CD4-positive, alpha-beta T cell treated with Interferon gamma for 1 hour (primary cell): ENCODE measurements around the gene PPP2R5E.
"Not testable (repeated sequence)": the region's sequence is repeated elsewhere in the genome, so short reads cannot be mapped to it uniquely, and the experiment has no call there.

Experiments
- DNase-seq: peaks from one replicate; pipeline ENCODE4 v3.0.0-alpha.2; 2020

The PPP2R5E gene

DNA sequence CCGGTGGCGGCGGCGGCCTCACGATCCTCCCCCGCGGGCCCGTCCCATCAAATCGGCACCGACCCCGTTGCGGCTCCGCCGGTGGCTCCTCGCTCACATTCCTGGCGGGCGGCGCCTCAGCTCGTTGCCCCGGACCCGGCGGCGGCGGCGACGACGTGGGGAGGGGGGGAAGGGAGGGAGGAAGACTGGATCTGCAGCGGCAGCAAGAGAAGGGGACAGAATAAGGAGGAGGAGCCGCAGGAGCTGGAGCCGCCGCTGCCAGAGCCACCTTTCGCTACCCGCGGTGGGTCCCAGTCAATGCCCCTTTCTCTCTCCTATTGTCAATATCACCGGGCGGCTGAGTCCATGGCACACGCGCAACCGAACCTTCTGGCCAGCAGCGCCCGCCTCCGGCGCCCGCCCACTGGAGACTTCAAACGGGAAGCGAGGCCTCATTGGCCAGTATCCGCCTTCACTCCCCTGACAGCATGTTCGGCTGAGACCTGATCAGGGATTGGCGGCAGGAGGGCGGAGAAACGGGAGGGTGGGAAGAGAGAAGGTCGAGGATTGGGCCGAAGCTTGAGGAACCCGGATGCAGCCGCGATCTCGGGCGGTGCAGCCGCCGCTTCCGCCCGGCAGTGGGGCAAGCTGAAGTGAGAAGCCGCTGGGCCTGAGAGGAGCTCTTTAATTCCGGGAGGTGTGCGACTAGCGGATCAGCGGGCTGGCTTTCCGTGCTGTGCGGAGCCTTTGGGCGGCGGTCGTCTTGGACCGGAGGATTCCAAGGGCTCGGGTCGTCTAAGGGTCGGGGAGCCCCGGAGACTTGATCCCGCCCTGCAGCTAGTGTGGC is at the start of gene PPP2R5E:
TSS of gene PPP2R5E (minus strand) at position 378 of the 826 bp plus-strand sequence. CDS start 3,692 bp downstream, outside the sequence.
- peak; percentile 97 for DNase-seq

DNA sequence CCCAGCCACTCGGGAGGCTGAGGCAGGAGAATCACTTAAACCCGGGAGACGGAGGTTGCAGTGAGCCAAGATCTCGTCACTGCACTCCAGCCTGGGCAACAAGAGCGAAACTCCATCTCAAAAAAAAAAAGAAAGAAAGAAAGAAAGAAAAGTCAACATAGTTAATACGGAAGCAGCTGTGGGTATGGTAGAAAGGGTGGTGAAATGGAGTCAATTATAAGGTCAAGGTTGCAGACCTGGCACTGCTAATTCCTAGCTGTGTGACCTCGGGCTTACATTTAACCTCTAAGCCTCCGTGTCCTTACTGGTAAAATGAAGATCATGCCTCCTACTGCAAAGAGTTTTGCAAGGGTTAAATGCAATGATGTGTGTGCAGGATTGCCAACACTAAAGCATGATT is 39.9 kb upstream of the PPP2R5E start:
- not testable (repeated sequence) for DNase-seq

DNA sequence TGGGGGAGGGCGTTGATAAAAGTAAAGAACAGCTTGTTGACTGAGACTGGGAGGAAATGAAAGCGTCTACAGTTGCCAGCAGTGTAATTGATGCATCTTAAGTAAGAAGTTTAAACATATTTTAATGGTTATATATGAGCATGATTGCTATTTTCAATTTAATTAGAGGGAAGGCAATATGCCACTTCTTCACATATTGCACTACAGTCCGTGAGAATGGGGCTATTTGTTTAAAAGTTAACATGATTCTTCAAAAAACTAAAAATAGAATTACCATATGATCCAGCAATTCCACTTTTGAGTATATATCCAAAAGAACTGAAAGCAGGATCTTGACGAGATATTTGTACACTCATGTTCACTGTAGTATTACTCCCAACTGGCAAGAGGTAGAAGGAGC is 38.3 kb upstream of the PPP2R5E start:
- no peak for DNase-seq

DNA sequence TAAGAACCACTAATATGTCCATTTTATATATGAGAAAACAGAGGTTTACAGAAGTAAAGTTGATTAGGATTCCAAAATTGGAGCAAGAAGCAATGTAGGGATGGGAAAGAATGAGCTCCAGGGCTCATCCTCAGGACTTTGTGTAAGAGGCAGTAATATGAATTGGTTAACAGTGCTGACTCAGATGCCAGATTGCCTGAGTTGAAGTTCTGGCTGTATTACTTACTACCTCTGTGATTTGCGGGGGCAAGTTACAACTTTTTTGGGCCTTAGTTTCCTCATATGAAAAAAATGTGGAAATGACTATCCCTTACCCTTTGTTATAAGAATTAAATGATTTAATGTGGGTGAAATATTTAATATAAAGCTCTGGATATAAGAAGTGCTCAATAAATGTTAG is 35.1 kb upstream of the PPP2R5E start:
- no peak for DNase-seq

DNA sequence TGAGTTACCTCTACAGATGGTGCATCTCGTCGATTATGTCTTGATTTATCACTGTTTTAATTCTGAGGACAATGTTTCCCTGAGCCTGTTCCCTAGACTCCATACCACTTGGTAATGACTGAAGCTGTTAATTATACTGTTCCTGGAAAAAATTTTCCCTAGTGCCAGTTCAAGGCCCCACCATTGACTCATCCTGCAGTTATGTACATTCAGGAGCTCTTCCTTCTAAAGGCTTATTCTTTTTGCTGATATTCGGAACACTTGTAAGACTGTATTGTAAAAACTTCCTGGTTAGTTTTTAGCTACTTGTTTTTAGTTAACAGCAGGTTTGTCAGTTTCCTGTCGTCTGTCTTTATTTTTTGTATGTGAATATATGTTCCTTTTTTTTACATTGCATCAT is 30.4 kb upstream of the PPP2R5E start:
- DNase-seq = no peak

DNA sequence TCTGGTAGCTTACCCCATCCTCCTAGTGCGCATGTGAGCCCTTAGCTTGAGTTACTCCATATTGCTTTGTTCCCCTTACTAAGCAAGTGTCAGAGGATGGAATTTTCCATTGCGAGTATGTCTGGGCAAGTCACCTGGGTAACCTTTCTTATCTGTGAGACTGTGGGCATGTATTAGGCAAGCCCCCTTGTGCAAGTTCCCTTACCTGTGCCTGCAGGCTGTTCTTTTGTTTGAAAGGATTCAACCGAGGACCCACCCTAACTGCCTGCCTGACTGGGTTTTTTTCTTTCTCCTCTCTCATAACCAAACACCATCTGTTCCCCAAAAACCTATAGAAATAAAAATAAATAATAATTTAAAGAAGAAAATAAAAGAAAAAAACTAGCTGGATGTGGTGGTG is 22.3 kb upstream of the PPP2R5E start:
- DNase-seq = no peak

DNA sequence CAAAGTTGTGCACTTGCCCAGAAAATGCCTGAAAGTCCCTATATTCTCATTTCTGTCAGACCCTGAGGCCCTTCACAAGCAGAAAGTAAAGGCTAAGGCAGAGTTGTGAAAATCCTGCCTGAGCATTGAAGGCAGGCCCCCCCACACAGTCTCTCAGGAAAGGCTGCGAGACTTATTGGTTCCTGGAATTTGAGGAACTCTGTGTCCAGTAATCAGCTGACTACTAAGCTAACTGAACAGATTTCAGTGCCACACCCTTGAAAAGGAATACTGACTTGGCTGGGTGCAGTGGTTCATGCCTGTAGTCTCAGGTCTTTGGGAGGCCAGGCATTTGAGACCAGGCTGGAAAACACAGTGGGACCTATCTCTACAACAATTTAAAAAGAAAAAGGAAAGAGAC is 21.1 kb upstream of the PPP2R5E start:
- DNase-seq = no peak

DNA sequence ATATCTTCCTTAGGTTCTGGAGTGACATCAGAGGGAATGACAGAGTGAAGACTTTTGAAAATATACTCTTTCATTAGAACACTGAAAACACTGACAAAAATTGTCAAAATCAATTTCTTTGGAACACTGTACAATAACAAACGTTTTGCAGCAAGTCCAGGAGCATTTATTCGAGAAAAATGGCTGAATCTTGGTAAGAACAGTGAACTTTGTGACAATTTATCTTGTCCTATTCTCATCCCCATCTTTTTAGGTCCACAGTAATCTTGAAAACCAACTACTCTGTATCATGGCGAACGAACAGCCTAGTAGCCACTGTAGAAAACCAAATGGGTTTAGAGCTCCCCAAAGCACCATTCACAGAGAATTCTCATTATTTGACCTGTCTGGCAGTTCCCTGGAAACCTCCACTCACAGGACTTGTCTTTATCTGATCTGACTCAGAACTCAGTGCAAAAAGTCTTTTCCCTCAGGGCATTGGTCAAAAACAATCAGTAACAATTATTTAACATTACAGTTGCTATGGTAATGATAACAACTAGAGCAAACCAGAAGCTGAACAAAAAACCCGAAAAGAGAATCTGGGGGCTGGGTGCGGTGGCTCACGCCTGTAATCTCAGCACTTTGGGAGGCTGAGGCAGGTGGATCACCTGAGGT is 20.3 kb upstream of the PPP2R5E start:
- DNase-seq = no peak

DNA sequence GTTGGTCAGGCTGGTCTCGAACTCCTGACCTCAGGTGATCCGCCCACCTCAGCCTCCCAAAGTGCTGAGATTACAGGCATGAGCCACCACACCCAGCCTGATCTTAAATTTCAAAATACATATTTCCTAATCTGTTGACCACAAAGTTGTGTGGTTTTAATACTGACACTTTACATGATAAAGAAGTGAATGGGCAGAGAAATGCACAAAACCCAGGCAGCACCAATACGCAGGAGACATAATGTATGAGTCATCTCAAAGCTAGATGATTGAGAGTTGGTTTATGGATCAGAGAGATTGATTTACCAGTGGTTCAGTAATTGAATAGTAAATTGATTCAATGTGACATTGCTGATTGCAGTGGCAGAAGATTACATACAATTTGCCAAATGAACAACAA is 19.2 kb upstream of the PPP2R5E start:
- DNase-seq = no peak

DNA sequence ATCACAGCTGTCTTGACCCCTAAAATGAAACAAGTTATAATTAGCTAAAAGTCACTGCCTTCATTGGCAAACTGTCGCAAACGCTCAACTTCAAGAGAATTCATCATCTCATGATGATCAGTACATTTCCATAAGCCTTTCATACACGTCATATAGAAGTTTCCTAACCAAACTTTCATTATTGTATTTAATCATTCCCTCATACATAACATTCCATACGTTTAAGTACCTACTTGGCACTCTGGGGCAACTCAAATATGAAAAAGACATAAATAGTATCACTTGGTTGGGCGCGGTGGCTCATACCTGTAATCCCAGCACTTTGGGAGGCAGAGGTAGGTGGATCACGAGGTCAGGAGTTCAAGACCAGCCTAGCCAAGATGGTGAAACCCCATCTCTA is 12.4 kb upstream of the PPP2R5E start:
- DNase-seq = no peak

DNA sequence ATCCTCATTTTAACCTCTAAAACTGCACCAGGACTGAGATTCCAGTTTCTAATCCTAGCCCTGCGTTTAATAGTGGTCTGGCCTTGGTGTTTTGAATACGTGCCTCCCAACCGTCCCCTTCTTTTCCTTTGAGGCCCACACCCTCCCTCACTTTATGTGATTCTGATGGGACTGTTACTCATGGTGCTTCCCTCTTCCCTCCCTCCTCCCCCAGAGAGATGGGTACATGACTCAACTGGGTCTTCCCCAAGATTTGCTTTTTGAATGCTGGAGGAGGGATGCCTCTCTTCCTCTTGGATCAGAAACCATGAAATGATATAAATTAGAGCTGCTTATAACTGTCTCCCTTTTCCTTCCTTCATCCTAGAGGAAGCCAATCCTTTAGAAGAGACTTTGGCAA is 8.2 kb upstream of the PPP2R5E start:
- no peak for DNase-seq

DNA sequence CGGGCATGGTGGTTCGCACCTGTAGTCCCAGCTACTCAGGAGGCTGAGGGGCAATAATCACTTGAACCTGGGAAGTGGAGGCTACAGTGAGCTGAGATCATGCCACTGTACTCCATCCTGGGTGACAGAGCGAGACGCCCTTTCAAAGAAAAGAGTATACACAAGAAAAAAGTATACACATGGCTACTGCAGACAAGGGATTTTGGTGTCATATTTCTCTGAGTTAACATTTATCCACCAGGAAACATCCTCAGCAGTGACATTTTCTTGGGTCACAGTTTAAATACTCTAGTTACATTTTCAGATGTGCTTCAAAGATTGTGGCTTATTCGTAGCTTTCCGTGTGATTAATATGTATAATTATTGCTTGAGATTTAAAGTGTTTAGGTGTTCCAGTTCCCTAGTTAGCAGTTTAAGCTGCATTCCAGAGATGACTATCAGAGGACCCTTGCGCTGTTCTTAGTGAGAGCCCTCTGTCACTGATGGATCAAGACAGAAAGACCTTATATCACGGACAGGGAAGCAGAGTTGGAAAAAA is 4.7 kb upstream of the PPP2R5E start:
- no peak for DNase-seq

DNA sequence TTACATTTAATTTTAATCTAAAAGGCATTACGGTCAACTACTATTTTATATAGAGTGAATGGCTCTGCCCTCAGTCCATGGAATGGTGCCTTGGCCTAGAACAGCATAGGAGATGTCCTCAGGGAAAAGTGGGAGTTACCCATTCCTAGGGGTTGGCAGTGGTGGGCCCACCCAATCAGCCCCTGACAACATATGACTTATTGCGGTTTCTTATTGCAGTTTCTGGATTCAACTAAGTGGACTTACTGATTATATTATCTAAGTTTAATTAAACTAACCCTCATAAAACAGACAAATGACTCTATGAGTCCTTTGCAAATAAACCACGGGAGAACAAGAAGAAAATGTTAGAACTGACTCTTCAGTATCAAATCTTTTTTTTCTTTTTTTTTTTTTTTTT is 2.3 kb upstream of the PPP2R5E start:
- DNase-seq = no peak

DNA sequence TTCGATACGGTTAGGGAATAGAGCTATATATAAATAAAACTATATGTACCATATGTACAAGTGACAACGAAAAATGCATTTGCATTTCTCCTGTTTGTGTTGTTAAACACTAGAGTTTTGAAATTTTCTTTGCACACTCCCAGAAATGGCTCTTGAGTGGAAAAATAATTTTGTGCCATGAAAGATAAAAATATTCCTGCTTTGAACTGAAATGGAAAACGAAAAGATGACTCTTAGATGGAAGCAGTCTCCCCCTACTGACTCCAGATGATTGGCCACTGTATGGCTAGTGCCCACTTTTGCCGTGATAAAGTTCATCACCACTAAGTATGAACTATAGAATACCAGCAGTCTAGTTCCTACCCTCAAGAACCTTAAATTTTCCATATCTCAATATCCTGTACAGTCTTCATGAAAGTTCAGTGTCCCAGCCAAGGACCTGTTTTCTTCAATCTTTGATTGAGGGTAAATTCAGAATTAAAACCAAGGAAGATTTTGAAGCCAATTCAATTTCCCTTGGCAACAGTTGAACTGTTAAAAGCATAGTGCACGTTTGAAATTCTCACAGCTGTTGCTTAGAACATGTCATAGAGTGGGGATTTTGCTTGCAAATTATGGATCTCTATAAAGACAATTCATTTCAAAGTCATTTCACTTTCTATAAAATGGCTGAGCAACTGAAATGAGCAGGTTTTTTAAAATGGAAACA is 1.6 kb upstream of the PPP2R5E start:
- no peak for DNase-seq

DNA sequence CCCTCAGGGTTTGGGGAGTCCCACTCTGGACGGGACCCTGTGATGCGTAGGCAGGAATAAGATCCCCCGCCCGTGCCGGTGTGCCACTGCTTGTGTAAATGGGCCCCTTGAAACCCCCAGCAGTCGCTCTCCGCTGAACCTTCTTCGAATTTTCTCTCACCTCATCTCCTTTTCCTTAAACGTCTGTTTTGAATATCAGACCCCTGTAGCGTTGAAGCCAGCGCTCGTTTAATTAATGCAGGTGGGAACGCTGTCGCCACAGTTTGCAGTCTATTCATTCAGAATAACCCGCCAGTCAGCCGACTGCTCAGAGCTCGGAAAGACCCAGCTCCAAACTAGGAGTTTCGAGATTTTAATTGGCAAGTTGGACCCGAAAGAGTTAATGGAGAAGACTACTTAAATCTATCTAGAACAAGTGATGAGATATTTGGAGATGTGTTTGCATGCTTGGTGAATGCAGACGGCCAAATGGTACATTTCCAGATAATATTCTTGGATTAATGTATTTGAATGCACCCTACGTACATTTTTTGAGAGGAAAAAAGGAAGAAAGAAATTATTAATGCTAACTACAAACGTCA is 739 bp upstream of the PPP2R5E start:
- DNase-seq = no peak

DNA sequence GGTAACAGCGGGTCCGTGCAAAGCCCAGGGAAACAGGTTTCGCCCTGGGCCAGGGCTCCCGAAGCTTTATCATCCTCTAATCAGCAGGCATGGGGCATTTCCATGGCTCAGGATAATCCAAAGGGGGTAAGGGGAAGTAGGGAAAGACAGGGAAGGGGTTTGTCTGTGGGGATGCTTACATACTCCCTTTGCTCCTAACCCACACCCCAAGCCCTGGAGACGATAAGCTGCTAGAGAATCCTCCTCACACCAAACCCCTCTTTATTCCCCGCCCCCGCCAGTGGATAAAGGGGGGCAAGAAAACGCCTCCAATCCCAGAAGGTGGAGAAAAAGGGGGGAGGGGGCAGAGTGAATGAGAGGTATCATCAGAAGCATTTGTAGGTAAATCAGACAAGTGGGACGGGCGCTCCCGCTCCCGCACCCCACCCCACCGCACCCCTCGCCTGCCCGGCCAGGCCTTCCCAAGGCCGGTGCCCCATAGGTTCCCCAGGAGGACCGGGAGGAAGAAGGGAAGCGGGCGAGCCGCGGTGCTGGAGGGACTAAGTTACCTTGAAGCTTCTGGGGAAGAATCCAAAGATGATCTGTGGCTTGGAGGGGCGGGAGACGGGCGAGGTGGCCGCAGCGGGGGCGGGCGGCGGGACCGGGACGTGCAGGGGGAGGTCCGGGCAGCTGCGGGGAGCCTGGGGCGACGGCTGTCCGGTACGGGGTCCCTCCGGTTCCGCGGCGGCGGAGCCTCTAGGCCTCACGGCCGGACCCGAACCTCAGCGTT is 762 bp downstream of the PPP2R5E start:
- DNase-seq = no peak

DNA sequence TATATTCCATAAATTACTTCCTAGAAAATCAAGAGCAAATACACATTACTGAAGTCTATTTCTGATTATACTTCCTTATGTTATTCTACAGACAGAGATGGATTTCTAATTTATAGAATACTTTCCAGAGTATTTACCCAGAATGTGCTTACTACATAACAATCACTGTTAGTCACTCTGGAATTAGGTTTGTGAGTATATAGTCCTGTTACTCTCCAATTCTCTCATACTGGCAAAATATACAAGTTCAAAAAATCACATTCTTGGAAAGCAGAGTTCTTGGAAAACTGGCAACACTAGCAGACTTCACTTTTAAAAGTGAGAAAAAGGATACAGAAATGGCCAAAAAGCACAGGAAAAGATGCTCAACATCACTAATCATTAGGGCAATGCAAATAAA is 7.3 kb downstream of the PPP2R5E start:
- DNase-seq = no peak

DNA sequence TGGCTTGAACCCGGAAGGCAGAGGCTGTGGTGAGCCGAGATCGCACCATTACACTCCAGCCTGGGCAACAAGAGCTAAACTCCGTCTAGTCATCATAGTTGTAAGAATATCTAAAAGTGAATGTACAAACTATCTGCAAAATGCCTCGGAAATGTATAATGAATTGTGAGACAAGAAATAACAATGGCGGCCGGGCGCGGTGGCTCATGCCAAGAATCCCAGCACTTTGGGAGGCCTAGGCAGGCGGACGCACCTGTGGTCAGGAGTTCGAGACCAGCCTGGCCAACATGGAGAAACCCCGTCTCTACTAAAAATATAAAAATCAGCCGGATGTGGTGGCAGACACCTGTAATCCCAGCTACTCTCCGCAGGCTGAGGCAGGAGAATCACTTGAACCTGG is 9.7 kb downstream of the PPP2R5E start:
- DNase-seq = no peak

DNA sequence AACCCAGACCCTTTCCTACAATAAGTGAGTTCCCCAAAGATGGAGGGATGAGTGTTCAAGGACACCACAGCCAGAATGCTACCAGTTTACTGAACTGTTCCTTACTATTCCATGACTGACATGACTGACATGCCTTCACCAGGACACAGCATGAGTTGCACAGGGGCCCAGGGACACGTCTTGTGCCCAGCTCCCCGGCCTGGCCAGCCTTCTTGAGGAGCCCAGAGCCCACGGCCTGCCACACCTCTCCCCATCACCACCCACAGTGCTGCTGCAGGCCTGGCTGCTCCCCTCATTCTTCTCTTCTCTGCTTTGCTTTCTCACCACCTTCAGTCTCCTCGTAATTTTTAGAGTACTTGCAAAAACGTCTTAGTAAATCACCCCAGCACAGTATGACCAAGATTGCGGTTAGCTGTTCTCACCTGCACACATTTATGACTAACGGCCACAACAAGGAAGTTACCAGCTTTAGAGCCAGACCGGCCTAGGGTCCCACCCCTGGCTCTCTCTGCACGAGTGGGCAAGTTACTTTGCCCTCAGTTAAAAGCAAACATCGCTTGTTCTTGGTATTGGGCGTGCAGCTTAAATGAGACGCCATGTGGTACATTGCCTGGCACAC is 18.5 kb downstream of the PPP2R5E start:
- no peak for DNase-seq

DNA sequence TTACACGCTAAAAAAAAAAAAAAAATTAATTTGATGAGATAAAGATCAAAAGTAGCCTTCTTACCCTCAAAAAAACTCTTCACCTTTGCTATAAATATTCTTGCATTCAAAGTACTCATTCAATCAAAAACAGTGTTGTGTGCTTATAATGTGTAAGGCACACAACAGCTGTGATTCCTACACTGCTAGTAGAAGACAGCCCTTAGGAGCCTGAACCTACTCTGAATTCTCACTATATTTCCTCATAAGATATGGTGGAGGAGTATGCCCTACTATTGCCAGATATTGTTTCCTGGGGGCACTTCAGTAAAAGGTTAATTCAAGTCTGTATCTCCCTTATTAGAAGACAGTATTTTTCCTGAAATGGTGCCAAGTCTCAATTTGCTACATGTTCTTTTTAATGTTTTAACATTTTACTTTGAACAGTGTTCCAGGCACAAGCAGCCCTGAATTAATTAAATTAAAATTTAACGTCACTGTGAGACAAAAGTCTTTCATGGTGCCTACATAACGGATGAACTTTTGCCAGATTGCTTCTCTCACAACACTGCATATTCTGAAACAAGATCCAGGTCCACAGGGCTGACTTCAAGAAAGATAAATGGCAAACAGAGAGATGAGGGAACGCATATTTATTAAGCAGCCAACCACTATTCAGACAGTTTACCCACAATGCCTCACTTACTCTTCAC is 19.3 kb downstream of the PPP2R5E start:
- no peak for DNase-seq

DNA sequence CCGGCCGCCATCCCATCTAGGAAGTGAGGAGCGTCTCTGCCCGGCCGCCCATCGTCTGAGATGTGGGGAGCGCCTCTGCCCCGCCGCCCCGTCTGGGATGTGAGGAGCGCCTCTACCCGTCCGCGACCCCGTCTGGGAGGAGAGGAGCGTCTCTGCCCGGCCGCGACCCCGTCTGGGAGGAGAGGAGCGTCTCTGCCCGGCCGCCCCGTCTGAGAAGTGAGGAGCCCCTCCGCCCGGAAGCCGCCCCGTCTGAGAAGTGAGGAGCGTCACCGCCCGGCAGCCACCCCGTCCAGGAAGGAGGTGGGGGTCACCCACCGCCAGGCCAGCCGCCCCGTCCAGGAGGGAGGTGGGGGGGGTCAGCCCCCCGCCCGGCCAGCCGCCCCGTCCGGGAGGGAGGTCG is 20.7 kb downstream of the PPP2R5E start:
- not testable (repeated sequence) for DNase-seq
